Heart left ventricle (tissue), 16 donors: Measurements from ENCODE around the gene GPX1. TPM values are rescaled to one million over a fixed set of nuclear protein-coding genes. Genes with fewer than 3 reads are reported as not detected.
"Not testable (repeated sequence)": the region's sequence is repeated elsewhere in the genome, so short reads cannot be mapped to it uniquely, and the experiment has no call there.

Source experiments
- ATAC-seq, 4 donors: fragments of 200-7000 bp; cut with Tn5 transposase; one replicate each; pipeline ENCODE4 v1.9.1; 2020 to 2022; ENCODE audit warnings: moderate library complexity in 4 of 4, mild to moderate bottlenecking in 3 of 4, moderate number of reproducible peaks in 1 of 4
- DNase-seq, 5 donors: peaks; one replicate each; pipeline ENCODE4 v3.0.0-alpha.2; 2020
- H3K27ac ChIP-seq, 12 donors: fragments of 200-600 bp; sonication (generic) in 4 of 12; one replicate each; pipeline versions ENCODE4 v1.5.0 to v1.8.0; 2016 to 2022; ENCODE audit warnings: mild to moderate bottlenecking in 2 of 12
- H3K27me3 ChIP-seq, 9 donors: fragments of 200-600 bp; sonication (generic) in 2 of 9; one replicate each; pipeline versions ENCODE4 v1.5.1 to v1.8.0; 2016 to 2022; ENCODE audit warnings: mild to moderate bottlenecking in 3 of 9
- H3K36me3 ChIP-seq, 9 donors: fragments of 200-600 bp; sonication (generic) in 2 of 9; one replicate each; pipeline versions ENCODE4 v1.5.0 to v1.8.0; 2018 to 2022; ENCODE audit warnings: mild to moderate bottlenecking in 2 of 9
- H3K4me1 ChIP-seq, 12 donors: fragments of 200-600 bp; sonication (generic) in 4 of 12; one replicate each; pipeline versions ENCODE4 v1.5.0 to v1.8.0; 2016 to 2022; ENCODE audit warnings: mild to moderate bottlenecking in 3 of 12
- H3K4me3 ChIP-seq, 12 donors: fragments of 200-600 bp; sonication (generic) in 4 of 12; one replicate each; pipeline versions ENCODE4 v1.5.0 to v1.8.0; 2017 to 2022; ENCODE audit warnings: mild to moderate bottlenecking in 9 of 12, moderate library complexity in 4 of 12
- H3K9me3 ChIP-seq, 12 donors: fragments of 200-600 bp; sonication (generic) in 4 of 12; one replicate each; pipeline versions ENCODE4 v1.5.0 to v1.8.0; 2016 to 2022; ENCODE audit warnings: mild to moderate bottlenecking in 1 of 12
- POLR2A ChIP-seq, 2 donors: fragments of 450-650 bp; IDR thresholded peaks; one replicate each; pipeline ENCODE4 v1.6.1; 2017; ENCODE audit warnings: antibody characterized with exemption in 2 of 2, mild to moderate bottlenecking in 2 of 2, moderate library complexity in 2 of 2
- WGBS, 4 donors: extraction: QIAGEN DNeasy Blood & Tissue Kit in 2 of 4; methylation state at CpG; one replicate each; pipeline versions ENCODE4 v1.1.5 to v1.1.7; 2013 to 2018; 5-methylcytosine and 5-hydroxymethylcytosine counted together
- intact Hi-C, 10 donors: fragments of 100-400 bp; cut with DNase I; formaldehyde crosslinking; loops; one replicate each; pipeline versions ENCODE4 v1.11.1 to v1.14.2; 2022
- polyA plus RNA-seq, 2 donors: library from polyadenylated mRNA; stranded (reverse); fragments of 200-250 nt; gene quantifications; one replicate each; pipeline ENCODE4 v1.2.3, GENCODE V29; 2013
- total RNA-seq, 9 donors: library from RNA; depleted of rRNA in 2 of 9; stranded (reverse); fragments of >200 nt in 2 of 9; fragmentation: NEBNext Ultra II Directional in 3 of 9; extraction: Animal tissue kit (Norgen Biotek cat#: 25700) in 3 of 9; gene quantifications; one replicate each; pipeline versions ENCODE4 v1.1.0 to v1.2.4, GENCODE V29; 2016 to 2023
- TF ChIP-seq, protein P1 (sequence below), 12 donors: fragments of 200-600 bp; sonication (generic) in 4 of 12; IDR thresholded peaks; one replicate each; pipeline versions ENCODE4 v1.5.0 to v1.8.0; 2018 to 2022; ENCODE audit warnings: antibody characterized with exemption in 12 of 12, mild to moderate bottlenecking in 5 of 12
- donor health status: ischemic (EF 13 %, LVEDD 7.1; RV severe dilation, severe dysfunction).
- donor health status: healthy with polysubstance abuse.
- donor health status: DM: no; HTN: yes; CAD: no.
- donor health status: DM: no; HTN: no; CAD: no.
- donor health status: ischemic (EF 25% LVEDD 6.9; RV normal size, moderate dysfunction).
- donor health status: ischemic (EF 25% LVEDD 5.7; RV mildly dilated, moderate dysfunction).
- donor health status: healthy.
- donor health status: DM: yes; HTN: yes; CAD: no.
- donor health status: ischemic (EF 35%, LVEDD 5.7; RV mildly dilated, moderate dysfunction).
- donor health status: nonischemic (EF 11% LVEDD 7.7; RV severe dilation, severe dysfunction).
- donor health status: DM: yes; HTN: yes; CAD: no.
- donor health status: PGD.
- donor health status: ischemic (EF 29% LVEDD 5.4; RV normal size, mild dysfunction).
- donor health status: nonischemic (EF 23%, LVEDD 6.1; RV moderate dilation, normal function).

Gene GPX1
- total and polyA plus RNA-seq, 11 donors, result 86.3 to 341 (median 154) TPM

- Histone ChIP-seq H3K9me3 (no peaks in the 10 kb centered on the region), H3K27ac (peak overlapping the region; percentile 83 to 98 (median 95)), H3K4me1 (peaks cover 0 to 75% (median 20%) of the 10 kb centered on the region in 12 donors), H3K36me3 (peaks cover 0 to 38% (median 26%) of the 10 kb centered on the region in 9 donors), H3K27me3 (no peaks in the 10 kb centered on the region), H3K4me3 (peak overlapping the region; percentile 64 to 96 (median 82))
- intact Hi-C loops, result loop anchor here in 3 of 10 donors (5.0 kb wide), 3 partner anchors 37 to 167 kb away; partner anchors contain the start of gene KLHDC8B (in 1 of the 3)
- ATAC-seq (peak in 3 of 4 donors; percentile 1 to 21 (median 21)), DNase-seq (peak in 3 of 5 donors; percentile 36 to 40 (median 39))
- TF ChIP-seq, protein P1, sequence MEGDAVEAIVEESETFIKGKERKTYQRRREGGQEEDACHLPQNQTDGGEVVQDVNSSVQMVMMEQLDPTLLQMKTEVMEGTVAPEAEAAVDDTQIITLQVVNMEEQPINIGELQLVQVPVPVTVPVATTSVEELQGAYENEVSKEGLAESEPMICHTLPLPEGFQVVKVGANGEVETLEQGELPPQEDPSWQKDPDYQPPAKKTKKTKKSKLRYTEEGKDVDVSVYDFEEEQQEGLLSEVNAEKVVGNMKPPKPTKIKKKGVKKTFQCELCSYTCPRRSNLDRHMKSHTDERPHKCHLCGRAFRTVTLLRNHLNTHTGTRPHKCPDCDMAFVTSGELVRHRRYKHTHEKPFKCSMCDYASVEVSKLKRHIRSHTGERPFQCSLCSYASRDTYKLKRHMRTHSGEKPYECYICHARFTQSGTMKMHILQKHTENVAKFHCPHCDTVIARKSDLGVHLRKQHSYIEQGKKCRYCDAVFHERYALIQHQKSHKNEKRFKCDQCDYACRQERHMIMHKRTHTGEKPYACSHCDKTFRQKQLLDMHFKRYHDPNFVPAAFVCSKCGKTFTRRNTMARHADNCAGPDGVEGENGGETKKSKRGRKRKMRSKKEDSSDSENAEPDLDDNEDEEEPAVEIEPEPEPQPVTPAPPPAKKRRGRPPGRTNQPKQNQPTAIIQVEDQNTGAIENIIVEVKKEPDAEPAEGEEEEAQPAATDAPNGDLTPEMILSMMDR (IDR thresholded peaks at IDR 0.05), result no peak
- TF ChIP-seq POLR2A (IDR thresholded peaks at IDR 0.05), result no peak
- 0 to 2% (median 1%) methylated on average over 13 to 17 of the region's 17 CpGs for WGBS, 4 donors
Observed at GRCh38 chr3:49339581-49339940, 18.6 kb downstream of the GPX1 start.

- peaks cover 0 to 46% (median 6%) of the 10 kb centered on the region in 12 donors for H3K4me1 ChIP-seq
- peaks cover 3 to 92% (median 81%) of the 10 kb centered on the region in 9 donors for H3K36me3 ChIP-seq
- H3K4me3 ChIP-seq, result no peak overlapping the region
- DNase-seq, result no peak
- no peaks in the 10 kb centered on the region for H3K27me3 ChIP-seq
- whole genome bisulfite sequencing, 4 donors, result 82 to 91% (median 87%) methylated on average over 5 of the region's 5 CpGs
- H3K9me3 ChIP-seq, result no peaks in the 10 kb centered on the region
- TF ChIP-seq, protein P1 (IDR thresholded peaks at IDR 0.05), result no peak
- no peak for TF ChIP-seq POLR2A (IDR thresholded peaks at IDR 0.05)
- H3K27ac ChIP-seq, result peak overlapping the region in 1 of 12 donors; percentile 46
- intact Hi-C loops, result no loop called here
- no peak for ATAC-seq
Observed at GRCh38 chr3:49333916-49334633, 24.1 kb downstream of the GPX1 start.

DNA sequence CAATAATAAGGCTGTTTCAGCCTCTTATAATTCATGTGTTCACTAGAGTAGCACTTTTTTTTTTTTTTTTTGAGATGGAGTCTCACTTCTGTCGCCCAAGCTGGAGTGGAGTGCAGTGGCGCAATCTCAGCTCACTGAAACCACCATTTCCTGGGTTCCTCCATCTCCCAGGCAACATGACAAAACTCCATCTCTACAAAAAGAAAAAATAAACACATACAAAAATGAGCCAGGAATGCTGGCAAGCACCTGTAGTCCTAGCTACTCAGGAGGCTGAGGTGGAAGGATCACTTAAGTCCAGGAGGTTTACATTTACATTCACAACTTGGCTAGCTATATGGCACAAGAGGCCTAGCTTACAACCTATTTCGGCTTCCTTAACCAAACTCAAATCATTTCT lies 25.1 kb downstream of the GPX1 start:
- no peaks in the 10 kb centered on the region for H3K27me3 ChIP-seq
- ATAC-seq, result no peak
- WGBS, 4 donors, result 79 to 87% (median 82%) methylated on average over 3 of the region's 3 CpGs
- H3K27ac ChIP-seq, result peak overlapping the region in 1 of 12 donors; percentile 36
- peak in 1 of 5 donors; percentile 41 for DNase-seq
- no peak for TF ChIP-seq POLR2A (IDR thresholded peaks at IDR 0.05)
- TF ChIP-seq, protein P1 (IDR thresholded peaks at IDR 0.05), result no peak
- no peak overlapping the region for H3K4me3 ChIP-seq
- H3K4me1 ChIP-seq, result peaks cover 0 to 36% (median 0%) of the 10 kb centered on the region in 12 donors
- H3K9me3 ChIP-seq, result no peaks in the 10 kb centered on the region
- H3K36me3 ChIP-seq, result peaks cover 3 to 100% (median 91%) of the 10 kb centered on the region in 9 donors
- intact Hi-C loops, result no loop called here

GRCh38 chr3:49329186-49329585 lies 29.0 kb downstream of the GPX1 start:
- Histone ChIP-seq H3K36me3 (peaks cover 6 to 100% (median 99%) of the 10 kb centered on the region in 9 donors), H3K27me3 (no peaks in the 10 kb centered on the region), H3K4me3 (no peak overlapping the region), H3K9me3 (no peaks in the 10 kb centered on the region), H3K4me1 (peaks cover 0 to 11% (median 0%) of the 10 kb centered on the region in 12 donors), H3K27ac (no peak overlapping the region)
- TF ChIP-seq, protein P1 (IDR thresholded peaks at IDR 0.05), result no peak
- TF ChIP-seq POLR2A (IDR thresholded peaks at IDR 0.05), result no peak
- 88 to 96% (median 94%) methylated on average over 4 of the region's 4 CpGs for WGBS, 4 donors
- DNase-seq, result no peak
- no peak for ATAC-seq
- intact Hi-C loops, result no loop called here

DNA sequence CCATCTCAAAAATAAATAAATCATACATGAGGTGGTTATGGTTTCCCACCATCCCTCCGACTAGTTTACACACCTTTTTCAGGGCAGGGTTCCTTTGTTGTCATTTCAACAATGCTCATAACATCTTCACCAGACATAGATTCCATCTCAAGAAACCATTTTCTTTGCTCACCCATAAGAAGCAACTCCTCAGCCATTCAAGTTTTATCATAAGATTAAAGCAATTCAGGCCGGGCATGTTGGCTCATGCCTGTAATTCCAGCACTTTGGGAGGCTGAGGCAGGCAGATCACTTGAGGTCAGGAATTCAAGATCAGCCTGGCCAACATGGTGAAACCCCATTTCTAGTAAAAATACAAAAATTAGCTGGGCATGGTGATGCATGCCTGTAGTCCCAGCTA lies 29.8 kb downstream of the GPX1 start:
- ATAC-seq, intact Hi-C loops, DNase-seq, H3K4me3 ChIP-seq, H3K27me3 ChIP-seq, H3K4me1 ChIP-seq, H3K27ac ChIP-seq, H3K9me3 ChIP-seq: not testable (repeated sequence)
- H3K36me3 ChIP-seq, result peaks cover 5 to 100% (median 99%) of the 10 kb centered on the region in 9 donors
- WGBS, 4 donors, result 71 to 89% (median 77%) methylated on average over 2 of the region's 2 CpGs
